Ishikawa (cell line): ENCODE results near the gene C2CD2.

Experiments
- CEBPB ChIP-seq: IDR thresholded peaks from 2 replicates; pipeline ENCODE4 v1.6.1; 2012
- EP300 ChIP-seq: IDR thresholded peaks from 2 replicates; pipeline ENCODE4 v1.6.1; 2012; ENCODE audit warnings: borderline replicate concordance
- FOXM1 ChIP-seq: IDR thresholded peaks from 2 replicates; pipeline ENCODE4 v1.6.1; 2012; ENCODE audit warnings: low read depth, borderline replicate concordance
- NFIC ChIP-seq: IDR thresholded peaks from 2 replicates; pipeline ENCODE4 v1.6.1; 2012
- RAD21 ChIP-seq: IDR thresholded peaks from 2 replicates; pipeline ENCODE4 v1.6.1; 2012; ENCODE audit warnings: low read depth
- TAF1 ChIP-seq: IDR thresholded peaks from 2 replicates; pipeline ENCODE4 v1.6.1; 2012; ENCODE audit warnings: low read depth, mild to moderate bottlenecking
- TCF12 ChIP-seq: IDR thresholded peaks from 2 replicates; pipeline ENCODE4 v1.6.1; 2012; ENCODE audit warnings: low read depth
- TEAD4 ChIP-seq: IDR thresholded peaks from 2 replicates; pipeline ENCODE4 v1.6.1; 2012
- YY1 ChIP-seq: IDR thresholded peaks from 2 replicates; pipeline ENCODE4 v1.6.1; 2012; ENCODE audit warnings: low read depth
- ZBTB7A ChIP-seq: IDR thresholded peaks from 2 replicates; pipeline ENCODE4 v1.6.1; 2012; ENCODE audit warnings: low read depth
- TF ChIP-seq, protein P1 (sequence below): IDR thresholded peaks from 2 replicates; pipeline ENCODE4 v1.6.1; 2012
- TF ChIP-seq, protein P2 (sequence below): IDR thresholded peaks from 2 replicates; pipeline ENCODE4 v1.6.1; 2012
- TF ChIP-seq, protein P3 (sequence below): IDR thresholded peaks from 2 replicates; pipeline ENCODE4 v1.6.1; 2012; ENCODE audit warnings: low read depth, mild to moderate bottlenecking

The C2CD2 gene

DNA sequence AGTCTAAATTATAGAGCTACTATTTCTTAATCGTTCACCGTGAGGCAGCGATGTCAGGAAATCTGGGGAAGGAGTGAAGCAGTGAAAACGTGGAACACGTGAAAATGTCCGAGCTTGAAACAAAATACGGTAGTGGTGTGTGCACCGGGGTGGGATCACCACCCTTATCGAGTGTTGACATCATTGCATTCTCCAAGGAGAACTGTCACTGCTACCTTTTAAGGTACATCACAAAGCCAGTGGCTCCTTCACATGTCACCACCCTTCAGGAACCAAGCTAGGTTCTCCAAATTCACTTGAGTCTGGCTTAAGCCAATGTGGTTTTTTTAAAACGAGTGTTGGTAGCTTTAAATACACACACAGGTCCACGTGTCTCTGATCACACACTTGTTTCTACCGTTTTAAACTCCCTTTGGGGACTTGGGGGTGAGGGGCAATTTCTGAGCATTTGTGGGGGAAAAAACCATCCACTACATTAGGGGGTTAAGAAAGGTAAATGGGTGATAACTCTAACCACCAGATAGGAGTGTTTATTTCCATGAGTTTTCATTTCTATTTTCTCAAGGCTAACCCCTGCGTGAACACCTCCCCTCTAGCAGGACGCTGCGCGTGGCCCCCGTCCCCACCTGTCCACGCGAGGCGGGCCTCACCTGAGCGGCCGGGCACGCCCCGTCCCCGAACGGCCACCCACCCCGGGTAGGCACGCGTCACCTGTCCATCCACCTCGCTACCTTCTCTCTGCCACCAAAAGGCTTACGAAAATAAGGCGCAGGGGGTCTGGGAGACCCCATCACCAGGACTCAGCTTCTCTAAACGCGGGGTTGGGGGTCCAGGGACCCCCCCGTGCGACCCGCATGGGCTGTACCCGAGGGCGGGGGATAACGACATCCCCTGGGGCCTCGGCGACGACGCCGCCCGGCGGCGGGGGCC lies 75.7 kb downstream of the C2CD2 start:
- TF ChIP-seq, protein P1, sequence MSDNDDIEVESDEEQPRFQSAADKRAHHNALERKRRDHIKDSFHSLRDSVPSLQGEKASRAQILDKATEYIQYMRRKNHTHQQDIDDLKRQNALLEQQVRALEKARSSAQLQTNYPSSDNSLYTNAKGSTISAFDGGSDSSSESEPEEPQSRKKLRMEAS, result peak; percentile 72; the same call in 1 of the 2 replicates
- TF ChIP-seq, protein P2, sequence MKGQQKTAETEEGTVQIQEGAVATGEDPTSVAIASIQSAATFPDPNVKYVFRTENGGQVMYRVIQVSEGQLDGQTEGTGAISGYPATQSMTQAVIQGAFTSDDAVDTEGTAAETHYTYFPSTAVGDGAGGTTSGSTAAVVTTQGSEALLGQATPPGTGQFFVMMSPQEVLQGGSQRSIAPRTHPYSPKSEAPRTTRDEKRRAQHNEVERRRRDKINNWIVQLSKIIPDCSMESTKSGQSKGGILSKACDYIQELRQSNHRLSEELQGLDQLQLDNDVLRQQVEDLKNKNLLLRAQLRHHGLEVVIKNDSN, result peak; percentile 44; the same call in 1 of the 2 replicates
- TF ChIP-seq, protein P3, sequence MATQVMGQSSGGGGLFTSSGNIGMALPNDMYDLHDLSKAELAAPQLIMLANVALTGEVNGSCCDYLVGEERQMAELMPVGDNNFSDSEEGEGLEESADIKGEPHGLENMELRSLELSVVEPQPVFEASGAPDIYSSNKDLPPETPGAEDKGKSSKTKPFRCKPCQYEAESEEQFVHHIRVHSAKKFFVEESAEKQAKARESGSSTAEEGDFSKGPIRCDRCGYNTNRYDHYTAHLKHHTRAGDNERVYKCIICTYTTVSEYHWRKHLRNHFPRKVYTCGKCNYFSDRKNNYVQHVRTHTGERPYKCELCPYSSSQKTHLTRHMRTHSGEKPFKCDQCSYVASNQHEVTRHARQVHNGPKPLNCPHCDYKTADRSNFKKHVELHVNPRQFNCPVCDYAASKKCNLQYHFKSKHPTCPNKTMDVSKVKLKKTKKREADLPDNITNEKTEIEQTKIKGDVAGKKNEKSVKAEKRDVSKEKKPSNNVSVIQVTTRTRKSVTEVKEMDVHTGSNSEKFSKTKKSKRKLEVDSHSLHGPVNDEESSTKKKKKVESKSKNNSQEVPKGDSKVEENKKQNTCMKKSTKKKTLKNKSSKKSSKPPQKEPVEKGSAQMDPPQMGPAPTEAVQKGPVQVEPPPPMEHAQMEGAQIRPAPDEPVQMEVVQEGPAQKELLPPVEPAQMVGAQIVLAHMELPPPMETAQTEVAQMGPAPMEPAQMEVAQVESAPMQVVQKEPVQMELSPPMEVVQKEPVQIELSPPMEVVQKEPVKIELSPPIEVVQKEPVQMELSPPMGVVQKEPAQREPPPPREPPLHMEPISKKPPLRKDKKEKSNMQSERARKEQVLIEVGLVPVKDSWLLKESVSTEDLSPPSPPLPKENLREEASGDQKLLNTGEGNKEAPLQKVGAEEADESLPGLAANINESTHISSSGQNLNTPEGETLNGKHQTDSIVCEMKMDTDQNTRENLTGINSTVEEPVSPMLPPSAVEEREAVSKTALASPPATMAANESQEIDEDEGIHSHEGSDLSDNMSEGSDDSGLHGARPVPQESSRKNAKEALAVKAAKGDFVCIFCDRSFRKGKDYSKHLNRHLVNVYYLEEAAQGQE, result no peak
- peak; percentile 97 for TF ChIP-seq ZBTB7A

DNA sequence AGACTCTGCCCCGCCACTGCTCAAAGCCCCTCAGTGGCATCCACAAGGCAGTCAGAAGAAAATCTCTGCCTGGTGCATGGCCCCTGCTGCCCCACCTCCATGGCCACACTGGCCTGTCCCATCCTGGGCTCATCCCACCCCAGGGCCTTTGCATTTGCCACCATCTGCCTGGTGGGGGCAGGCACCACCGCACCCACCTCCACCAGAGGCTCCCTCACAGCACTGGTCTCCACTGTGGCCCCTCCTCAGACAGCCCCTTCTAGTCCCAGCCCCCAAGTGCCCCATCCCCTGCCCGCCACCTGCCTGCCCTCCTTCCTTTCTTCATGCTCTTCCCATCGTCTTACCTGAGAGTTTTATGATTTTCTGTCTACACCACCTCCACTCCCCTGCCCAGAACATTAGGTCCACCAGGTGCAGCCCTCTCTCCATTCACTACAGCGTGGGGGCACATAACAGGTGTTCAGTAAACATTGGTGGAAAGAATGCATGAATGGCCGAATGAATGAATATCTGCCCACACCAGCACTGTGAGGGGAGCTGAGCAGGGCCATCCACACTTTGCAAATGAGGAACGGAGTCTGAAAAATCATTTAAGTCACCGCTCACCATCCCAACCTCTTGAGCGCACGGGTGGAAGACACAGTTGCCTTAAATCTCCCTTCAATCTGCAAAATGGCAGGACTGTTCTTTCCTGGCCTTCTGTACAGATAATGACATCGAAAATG lies 76.7 kb downstream of the C2CD2 start:
- no peak for TF ChIP-seq EP300

DNA sequence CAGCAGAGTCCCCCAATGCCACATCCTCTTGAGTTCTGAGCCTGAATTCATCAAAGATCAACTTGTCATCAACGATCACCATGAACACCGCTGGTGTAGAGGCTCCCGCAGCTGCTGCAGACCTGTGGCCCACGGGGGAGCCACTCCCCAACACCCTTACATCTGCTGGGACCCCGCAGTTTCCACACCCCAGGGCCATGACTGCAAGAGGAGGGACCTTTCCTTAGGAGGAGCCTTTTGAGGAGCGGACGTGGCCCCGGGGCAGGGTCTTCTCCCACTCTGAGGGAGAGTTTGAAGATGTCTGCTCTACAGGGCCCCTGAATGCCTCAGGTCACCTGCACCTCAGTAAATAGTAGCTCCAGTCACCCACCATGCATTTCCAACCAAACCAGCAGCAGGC lies 77.4 kb downstream of the C2CD2 start:
- TF ChIP-seq, protein P3, result no peak
- TF ChIP-seq TEAD4 (no peak), NFIC (no peak), TCF12 (no peak), EP300 (no peak), TAF1 (no peak), YY1 (no peak), CEBPB (no peak), ZBTB7A (no peak), FOXM1 (no peak)
- TF ChIP-seq, protein P2, result no peak
- TF ChIP-seq, protein P1, result no peak

DNA sequence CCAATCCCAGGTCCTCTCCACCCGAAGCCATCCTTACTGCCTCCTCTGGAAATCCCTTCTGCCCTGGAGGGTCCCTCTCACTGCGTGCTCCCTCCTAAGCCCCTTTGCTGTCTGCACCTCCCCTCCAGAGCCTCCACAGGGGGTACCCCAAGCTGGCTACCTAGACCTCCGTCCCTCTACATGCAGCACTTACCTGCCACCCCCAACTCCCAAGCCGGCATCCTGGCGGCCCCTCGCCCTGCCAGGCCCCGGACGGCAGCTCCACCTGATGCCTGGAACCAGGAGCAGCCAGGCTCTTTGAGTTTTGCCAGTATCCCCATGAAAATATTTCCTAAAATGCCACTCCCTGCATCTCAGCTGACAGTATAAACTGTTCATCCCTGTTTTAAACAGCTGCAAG lies 78.7 kb downstream of the C2CD2 start:
- TF ChIP-seq YY1, result no peak
- TF ChIP-seq CEBPB, result no peak
- TF ChIP-seq EP300, result no peak
- TF ChIP-seq RAD21, result no peak
- no peak for TF ChIP-seq TCF12
- TF ChIP-seq, protein P2, result no peak
- TF ChIP-seq, protein P3, result no peak
- no peak for TF ChIP-seq FOXM1
- TF ChIP-seq ZBTB7A, result no peak
- TF ChIP-seq TEAD4, result no peak
